GM12865 (cell line): ENCODE results near the gene CATSPER1.

Experiments used
- DNase-seq: peaks from one replicate; pipeline ENCODE4 v3.0.0; 2010; ENCODE audit warnings: low read depth
- H3K4me3 ChIP-seq: 2 replicates; pipeline ENCODE4 v1.5.1; 2011; ENCODE audit warnings: mild to moderate bottlenecking, low read depth, low read length, control low read depth
- TF ChIP-seq, protein P1 (sequence below): IDR thresholded peaks from 2 replicates; pipeline ENCODE4 v1.5.1; 2011; ENCODE audit warnings: low read length, control low read depth, low read depth, inconsistent platforms; ENCODE audit not compliant: insufficient read depth; ENCODE audit errors: missing control alignments

Gene CATSPER1

DNA sequence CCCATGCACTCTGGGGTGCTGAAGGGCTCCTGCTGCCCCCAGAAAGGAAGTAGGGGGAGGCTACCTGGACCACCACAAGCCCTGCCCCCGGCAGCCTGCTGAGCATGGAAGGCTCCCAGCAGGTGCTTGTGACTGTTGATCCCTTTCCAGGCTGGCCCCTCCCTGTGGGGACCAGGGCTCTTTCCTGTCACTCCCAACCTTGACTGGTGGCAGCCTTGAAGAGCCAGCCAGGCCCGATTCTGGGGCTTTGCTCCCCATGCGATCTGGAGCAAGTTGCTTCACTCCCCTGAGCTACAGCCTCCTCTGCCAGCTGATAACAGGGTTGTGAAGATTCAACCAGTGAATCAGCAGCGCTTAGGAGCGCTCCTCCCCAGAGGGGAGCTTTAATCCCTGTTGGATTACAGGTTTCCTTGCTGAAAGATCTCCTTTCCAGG, 19.1 kb downstream of the CATSPER1 start:
- no peak overlapping the region for H3K4me3 ChIP-seq
- TF ChIP-seq, protein P1, sequence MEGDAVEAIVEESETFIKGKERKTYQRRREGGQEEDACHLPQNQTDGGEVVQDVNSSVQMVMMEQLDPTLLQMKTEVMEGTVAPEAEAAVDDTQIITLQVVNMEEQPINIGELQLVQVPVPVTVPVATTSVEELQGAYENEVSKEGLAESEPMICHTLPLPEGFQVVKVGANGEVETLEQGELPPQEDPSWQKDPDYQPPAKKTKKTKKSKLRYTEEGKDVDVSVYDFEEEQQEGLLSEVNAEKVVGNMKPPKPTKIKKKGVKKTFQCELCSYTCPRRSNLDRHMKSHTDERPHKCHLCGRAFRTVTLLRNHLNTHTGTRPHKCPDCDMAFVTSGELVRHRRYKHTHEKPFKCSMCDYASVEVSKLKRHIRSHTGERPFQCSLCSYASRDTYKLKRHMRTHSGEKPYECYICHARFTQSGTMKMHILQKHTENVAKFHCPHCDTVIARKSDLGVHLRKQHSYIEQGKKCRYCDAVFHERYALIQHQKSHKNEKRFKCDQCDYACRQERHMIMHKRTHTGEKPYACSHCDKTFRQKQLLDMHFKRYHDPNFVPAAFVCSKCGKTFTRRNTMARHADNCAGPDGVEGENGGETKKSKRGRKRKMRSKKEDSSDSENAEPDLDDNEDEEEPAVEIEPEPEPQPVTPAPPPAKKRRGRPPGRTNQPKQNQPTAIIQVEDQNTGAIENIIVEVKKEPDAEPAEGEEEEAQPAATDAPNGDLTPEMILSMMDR, result no peak
- DNase-seq, result no peak

DNA sequence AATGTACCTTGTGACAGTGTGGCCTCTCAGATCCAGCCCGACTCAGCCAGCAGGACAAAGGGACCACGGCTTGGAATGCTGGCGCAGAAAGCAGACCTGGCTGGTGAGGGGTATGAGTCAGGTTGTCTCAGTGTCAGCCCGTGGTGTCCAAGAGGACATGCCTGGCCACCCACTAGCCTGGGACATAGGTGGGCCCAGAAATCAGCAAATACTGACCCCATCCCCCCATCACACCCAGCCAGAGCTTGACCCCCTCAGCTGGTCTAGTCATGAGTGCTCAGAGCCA, 19.4 kb downstream of the CATSPER1 start:
- TF ChIP-seq, protein P1, result no peak
- no peak overlapping the region for H3K4me3 ChIP-seq
- DNase-seq, result no peak

DNA sequence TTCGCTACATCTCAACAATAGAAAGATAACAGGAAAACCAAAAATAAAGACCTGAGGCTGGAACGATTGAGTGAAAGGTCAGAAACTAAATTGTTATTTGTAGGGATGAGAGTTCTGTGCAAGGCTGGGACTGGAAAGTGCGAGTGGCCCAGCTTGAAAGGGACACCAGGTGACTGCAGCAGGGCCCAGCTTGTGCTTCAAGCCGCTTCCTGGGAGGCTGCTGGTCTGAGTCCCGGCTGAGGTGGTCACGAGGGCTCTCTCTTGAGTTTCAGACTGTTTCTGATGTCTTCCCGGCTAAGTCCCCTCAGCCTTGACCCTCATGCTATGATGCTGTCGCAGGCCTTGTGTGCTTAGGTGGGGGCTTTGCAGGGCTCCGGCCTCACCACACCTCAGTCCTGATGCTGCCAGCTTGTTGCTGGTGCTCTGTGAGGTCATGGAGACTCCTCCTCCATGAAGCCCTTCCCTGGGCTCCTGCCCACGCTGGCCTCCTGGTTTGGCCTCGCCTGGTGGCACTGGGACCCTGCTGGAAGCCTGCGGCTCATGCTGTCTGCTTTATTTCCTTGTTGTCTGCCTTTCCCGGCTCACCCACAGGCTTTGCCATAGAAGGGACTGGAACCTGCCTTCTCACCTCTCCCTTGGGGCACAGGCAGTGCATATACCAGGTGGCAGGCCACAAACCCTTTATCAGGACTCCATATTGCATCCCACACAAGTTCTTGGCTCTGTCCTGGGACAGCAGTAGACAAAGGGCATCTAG, 20.0 kb downstream of the CATSPER1 start:
- DNase-seq, result no peak
- TF ChIP-seq, protein P1, result no peak
- H3K4me3 ChIP-seq, result no peak overlapping the region

DNA sequence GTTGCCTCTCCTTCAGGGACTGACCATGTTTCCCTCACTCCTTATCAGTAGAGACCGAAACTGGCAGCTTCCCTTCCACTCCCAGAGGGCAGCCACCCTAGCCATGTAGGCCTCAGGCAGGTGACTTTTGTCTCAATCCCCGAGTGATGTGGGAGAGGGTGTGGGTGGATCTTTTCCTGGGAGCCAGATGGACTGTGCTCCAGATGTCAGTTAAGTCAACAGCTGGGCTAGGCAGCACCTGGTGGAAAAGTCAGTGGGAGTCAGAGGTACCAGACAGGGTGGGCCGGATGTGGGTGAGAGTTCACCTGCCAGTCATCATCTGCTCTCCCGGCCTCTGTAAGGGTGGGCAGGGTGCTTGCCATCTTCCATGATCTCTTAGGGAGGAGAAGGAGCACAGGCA, 22.1 kb downstream of the CATSPER1 start:
- DNase-seq, result no peak
- TF ChIP-seq, protein P1, result no peak
- H3K4me3 ChIP-seq, result no peak overlapping the region

DNA sequence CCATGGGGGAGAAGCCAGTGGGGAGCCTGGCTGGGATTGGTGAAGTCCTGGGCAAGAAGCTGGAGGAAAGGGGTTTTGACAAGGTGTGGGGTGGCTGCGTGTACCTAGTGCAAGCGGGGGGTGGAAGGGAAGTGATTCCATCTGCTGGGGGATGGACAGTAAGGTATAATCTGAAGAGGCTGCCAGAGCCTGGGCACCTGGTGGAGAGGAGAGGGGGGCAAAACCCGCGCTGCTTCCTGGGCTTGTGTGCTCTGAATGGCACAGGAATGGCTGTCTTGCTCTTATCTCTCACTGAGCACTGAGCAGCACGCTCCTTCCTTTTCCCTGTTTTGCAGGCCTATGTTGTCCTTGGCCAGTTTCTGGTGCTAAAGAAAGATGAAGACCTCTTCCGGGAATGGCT, 23.0 kb downstream of the CATSPER1 start:
- no peak for DNase-seq
- peak overlapping the region; percentile 88 for H3K4me3 ChIP-seq
- TF ChIP-seq, protein P1, result no peak

DNA sequence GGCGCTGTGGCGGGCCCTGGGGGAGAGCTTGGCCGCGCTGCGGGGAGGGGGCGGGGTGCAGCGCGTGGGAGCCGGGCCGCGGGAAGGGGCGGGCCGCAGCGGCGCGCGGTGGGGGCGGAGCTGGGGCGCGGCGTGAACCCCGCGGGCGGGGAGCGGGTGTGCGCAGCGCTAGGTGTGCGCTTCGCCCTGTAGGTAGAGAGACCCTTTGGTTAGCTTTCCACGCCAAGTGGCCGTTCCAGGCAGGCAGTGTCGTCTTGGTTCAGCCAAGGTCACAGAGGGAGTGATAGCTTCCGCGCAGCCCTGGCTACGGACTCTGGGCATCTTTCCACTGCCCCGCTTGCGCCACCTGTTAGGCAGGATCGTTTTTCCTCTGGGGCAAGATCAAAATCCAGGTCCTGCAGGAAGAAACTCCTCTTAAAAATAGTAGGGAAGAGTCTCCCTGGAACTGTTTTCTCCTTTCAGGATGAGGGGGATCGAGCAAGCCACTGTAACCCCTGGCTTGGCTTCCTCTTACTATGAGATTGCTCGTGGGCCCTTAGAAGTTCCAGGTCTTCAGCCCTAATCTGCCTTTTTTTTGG, 23.5 kb downstream of the CATSPER1 start:
- no peak for DNase-seq
- peak overlapping the region; percentile 88 for H3K4me3 ChIP-seq
- TF ChIP-seq, protein P1, result no peak
